Heart left ventricle (tissue), 13 donors: Measurements from ENCODE around the gene ARHGEF10L.

Experiments
- CTCF ChIP-seq, 12 donors: fragments of 200-600 bp; sonication (generic) in 4 of 12; IDR thresholded peaks; one replicate each; pipeline versions ENCODE4 v1.5.0 to v1.8.0; 2018 to 2022; ENCODE audit warnings: antibody characterized with exemption in 12 of 12, mild to moderate bottlenecking in 5 of 12
- POLR2A ChIP-seq, 2 donors: fragments of 450-650 bp; IDR thresholded peaks; one replicate each; pipeline ENCODE4 v1.6.1; 2017; ENCODE audit warnings: antibody characterized with exemption in 2 of 2, mild to moderate bottlenecking in 2 of 2, moderate library complexity in 2 of 2
- donor health status: ischemic (EF 13 %, LVEDD 7.1; RV severe dilation, severe dysfunction).
- donor health status: DM: no; HTN: yes; CAD: no.
- donor health status: DM: no; HTN: no; CAD: no.
- donor health status: ischemic (EF 25% LVEDD 6.9; RV normal size, moderate dysfunction).
- donor health status: ischemic (EF 25% LVEDD 5.7; RV mildly dilated, moderate dysfunction).
- donor health status: ischemic (EF 35%, LVEDD 5.7; RV mildly dilated, moderate dysfunction).
- donor health status: nonischemic (EF 11% LVEDD 7.7; RV severe dilation, severe dysfunction).
- donor health status: DM: yes; HTN: yes; CAD: no.
- donor health status: PGD.
- donor health status: ischemic (EF 29% LVEDD 5.4; RV normal size, mild dysfunction).
- donor health status: nonischemic (EF 23%, LVEDD 6.1; RV moderate dilation, normal function).

GRCh38 chr1:17577907-17578297, 38.4 kb downstream of the ARHGEF10L start:
- TF ChIP-seq CTCF (IDR thresholded peaks at IDR 0.05) (no peak), POLR2A (IDR thresholded peaks at IDR 0.05) (no peak)
